Stimulated activated naive CD8-positive, alpha-beta T cell treated with anti-CD3 and anti-CD28 coated beads, Interleukin-15, amount 100 ng/mL, for 72 hours (primary cell): ENCODE data around the gene EIF1AX.

ENCODE experiments used
- ATAC-seq: fragments of 150-1000 bp; cut with Tn5 transposase; 2 replicates; pipeline ENCODE4 v1.10.0; 2021; ENCODE audit warnings: mild to moderate bottlenecking, moderate library complexity
- DNase-seq, 2 donors: peaks; one replicate each; pipeline ENCODE4 v3.0.0; 2021 to 2022
- H3K27ac Mint-ChIP-seq, 2 donors: one replicate each; pipeline ENCODE4 v1.8.0; 2022; ENCODE audit warnings: mild to moderate bottlenecking in 2 of 2, mixed read lengths in 2 of 2, moderate library complexity in 2 of 2
- H3K27me3 Mint-ChIP-seq: one replicate; pipeline ENCODE4 v1.8.0; 2022; ENCODE audit warnings: mixed read lengths
- H3K4me1 Mint-ChIP-seq: one replicate; pipeline ENCODE4 v1.8.0; 2022; ENCODE audit warnings: mild to moderate bottlenecking, mixed read lengths
- H3K4me3 Mint-ChIP-seq, 2 donors: one replicate each; pipeline ENCODE4 v1.8.0; 2022; ENCODE audit warnings: mild to moderate bottlenecking in 2 of 2, mixed read lengths in 2 of 2, moderate library complexity in 1 of 2
- H3K9me3 Mint-ChIP-seq, 2 donors: one replicate each; pipeline ENCODE4 v1.8.0; 2022; ENCODE audit warnings: mixed read lengths in 2 of 2

Gene EIF1AX

GRCh38 chrX:20091499-20091898, 50.1 kb downstream of the EIF1AX start:
- no peaks in the 10 kb centered on the region for H3K27me3 Mint-ChIP-seq
- no peaks in the 10 kb centered on the region for H3K9me3 Mint-ChIP-seq
- no peak overlapping the region for H3K4me3 Mint-ChIP-seq
- DNase-seq (no peak), ATAC-seq (no peak)
- H3K4me1 Mint-ChIP-seq: no peaks in the 10 kb centered on the region
- H3K27ac Mint-ChIP-seq: no peak overlapping the region

DNA sequence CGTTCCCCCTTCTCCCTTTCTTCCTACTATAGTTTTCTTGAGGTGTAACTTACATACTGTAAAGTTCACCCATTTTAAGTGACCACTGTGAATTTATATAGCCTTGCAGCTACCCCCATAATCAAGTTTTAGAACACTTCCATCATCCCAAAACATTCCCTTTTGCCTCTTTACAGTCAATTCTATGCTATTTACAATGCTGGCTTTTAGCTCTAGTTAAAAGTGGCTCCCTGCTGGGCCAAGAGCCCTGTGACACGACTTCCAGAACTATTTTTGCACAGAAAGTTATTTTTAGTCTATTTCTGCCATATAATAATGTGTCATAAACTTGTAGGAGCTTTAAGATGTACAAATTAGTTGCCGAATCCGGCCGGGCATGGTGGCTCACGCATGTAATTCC, 51.8 kb downstream of the EIF1AX start:
- no peak overlapping the region for H3K4me3 Mint-ChIP-seq
- no peak overlapping the region for H3K27ac Mint-ChIP-seq
- H3K27me3 Mint-ChIP-seq: no peaks in the 10 kb centered on the region
- DNase-seq (no peak), ATAC-seq (no peak)
- H3K9me3 Mint-ChIP-seq: no peaks in the 10 kb centered on the region
- no peaks in the 10 kb centered on the region for H3K4me1 Mint-ChIP-seq

DNA sequence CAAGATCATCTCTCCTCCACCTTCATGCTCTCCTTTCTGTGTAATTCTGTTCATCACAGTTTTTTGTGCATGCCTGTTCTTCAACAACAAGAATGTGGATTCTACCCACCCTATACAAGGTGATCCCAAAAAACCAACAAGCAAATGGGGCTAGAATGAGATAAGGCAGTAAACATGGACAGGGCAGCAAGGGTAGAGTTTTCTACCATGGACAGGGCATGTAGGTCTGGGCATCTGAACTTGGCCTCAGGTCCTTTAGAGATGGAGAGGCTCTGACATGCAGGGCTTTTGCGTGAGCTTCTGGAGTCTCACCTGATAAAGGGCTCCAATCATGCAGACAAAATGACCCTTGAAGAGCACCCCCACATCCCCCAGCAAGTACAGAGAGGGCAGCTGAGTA, 61.4 kb downstream of the EIF1AX start:
- no peak overlapping the region for H3K27ac Mint-ChIP-seq

More for the DNA sequence above, 61.4 kb downstream of the EIF1AX start:
- Mint-ChIP-seq H3K27me3 (no peaks in the 10 kb centered on the region), H3K4me1 (no peaks in the 10 kb centered on the region), H3K9me3 (no peaks in the 10 kb centered on the region), H3K4me3 (no peak overlapping the region)
- DNase-seq (no peak), ATAC-seq (no peak)
